ENCODE data around the gene BRINP2.

DNA sequence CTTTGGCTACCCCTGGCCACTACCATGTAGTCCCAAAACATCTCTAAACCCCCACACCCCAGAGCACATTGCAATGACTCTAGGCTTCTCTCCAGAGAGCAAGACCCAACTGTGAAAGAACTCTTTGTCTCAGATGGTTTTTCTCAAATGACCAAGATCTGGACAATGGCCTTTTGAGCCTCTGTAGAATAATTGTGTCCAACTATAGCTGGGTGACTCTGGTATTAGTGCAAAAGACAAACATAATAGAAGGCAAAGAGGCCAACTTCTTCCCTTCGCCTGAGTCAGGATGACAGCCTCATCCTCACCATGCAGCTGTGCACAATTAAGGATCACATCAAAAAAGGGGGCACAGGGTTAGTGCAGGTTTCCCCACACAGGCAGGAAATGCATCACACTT lies 139.6 kb downstream of the BRINP2 start:
- TF ChIP-seq, protein P1, sequence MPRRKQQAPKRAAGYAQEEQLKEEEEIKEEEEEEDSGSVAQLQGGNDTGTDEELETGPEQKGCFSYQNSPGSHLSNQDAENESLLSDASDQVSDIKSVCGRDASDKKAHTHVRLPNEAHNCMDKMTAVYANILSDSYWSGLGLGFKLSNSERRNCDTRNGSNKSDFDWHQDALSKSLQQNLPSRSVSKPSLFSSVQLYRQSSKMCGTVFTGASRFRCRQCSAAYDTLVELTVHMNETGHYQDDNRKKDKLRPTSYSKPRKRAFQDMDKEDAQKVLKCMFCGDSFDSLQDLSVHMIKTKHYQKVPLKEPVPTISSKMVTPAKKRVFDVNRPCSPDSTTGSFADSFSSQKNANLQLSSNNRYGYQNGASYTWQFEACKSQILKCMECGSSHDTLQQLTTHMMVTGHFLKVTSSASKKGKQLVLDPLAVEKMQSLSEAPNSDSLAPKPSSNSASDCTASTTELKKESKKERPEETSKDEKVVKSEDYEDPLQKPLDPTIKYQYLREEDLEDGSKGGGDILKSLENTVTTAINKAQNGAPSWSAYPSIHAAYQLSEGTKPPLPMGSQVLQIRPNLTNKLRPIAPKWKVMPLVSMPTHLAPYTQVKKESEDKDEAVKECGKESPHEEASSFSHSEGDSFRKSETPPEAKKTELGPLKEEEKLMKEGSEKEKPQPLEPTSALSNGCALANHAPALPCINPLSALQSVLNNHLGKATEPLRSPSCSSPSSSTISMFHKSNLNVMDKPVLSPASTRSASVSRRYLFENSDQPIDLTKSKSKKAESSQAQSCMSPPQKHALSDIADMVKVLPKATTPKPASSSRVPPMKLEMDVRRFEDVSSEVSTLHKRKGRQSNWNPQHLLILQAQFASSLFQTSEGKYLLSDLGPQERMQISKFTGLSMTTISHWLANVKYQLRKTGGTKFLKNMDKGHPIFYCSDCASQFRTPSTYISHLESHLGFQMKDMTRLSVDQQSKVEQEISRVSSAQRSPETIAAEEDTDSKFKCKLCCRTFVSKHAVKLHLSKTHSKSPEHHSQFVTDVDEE (CRISPR knock-in tag; IDR thresholded peaks at IDR 0.05) = no peak
- no peak for TF ChIP-seq PPARA (CRISPR knock-in tag; IDR thresholded peaks at IDR 0.05; ENCODE audit: borderline replicate concordance)
- no peak for TF ChIP-seq ZNF565 (CRISPR knock-in tag; conservative IDR thresholded peaks at IDR 0.05; ENCODE audit: low read depth)
- TF ChIP-seq TCF4 (CRISPR knock-in tag; IDR thresholded peaks at IDR 0.05; ENCODE audit: borderline replicate concordance) = no peak
- TF ChIP-seq ZFP3 (CRISPR knock-in tag; IDR thresholded peaks at IDR 0.05) = no peak
- TF ChIP-seq ZNF8 (CRISPR knock-in tag; IDR thresholded peaks at IDR 0.05) = no peak
- TF ChIP-seq, protein P2, sequence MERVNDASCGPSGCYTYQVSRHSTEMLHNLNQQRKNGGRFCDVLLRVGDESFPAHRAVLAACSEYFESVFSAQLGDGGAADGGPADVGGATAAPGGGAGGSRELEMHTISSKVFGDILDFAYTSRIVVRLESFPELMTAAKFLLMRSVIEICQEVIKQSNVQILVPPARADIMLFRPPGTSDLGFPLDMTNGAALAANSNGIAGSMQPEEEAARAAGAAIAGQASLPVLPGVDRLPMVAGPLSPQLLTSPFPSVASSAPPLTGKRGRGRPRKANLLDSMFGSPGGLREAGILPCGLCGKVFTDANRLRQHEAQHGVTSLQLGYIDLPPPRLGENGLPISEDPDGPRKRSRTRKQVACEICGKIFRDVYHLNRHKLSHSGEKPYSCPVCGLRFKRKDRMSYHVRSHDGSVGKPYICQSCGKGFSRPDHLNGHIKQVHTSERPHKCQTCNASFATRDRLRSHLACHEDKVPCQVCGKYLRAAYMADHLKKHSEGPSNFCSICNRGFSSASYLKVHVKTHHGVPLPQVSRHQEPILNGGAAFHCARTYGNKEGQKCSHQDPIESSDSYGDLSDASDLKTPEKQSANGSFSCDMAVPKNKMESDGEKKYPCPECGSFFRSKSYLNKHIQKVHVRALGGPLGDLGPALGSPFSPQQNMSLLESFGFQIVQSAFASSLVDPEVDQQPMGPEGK (CRISPR knock-in tag; IDR thresholded peaks at IDR 0.05; ENCODE audit: borderline replicate concordance) = no peak
- no peak for TF ChIP-seq ZNF70 (CRISPR knock-in tag; IDR thresholded peaks at IDR 0.05)
- TF ChIP-seq SNAI2 (CRISPR knock-in tag; IDR thresholded peaks at IDR 0.05) = no peak
- no peak for TF ChIP-seq ARNTL (CRISPR knock-in tag; IDR thresholded peaks at IDR 0.05; ENCODE audit: borderline replicate concordance, low read depth)
- TF ChIP-seq ZC3H10 (CRISPR knock-in tag; IDR thresholded peaks at IDR 0.05) = no peak
- TF ChIP-seq, protein P3, sequence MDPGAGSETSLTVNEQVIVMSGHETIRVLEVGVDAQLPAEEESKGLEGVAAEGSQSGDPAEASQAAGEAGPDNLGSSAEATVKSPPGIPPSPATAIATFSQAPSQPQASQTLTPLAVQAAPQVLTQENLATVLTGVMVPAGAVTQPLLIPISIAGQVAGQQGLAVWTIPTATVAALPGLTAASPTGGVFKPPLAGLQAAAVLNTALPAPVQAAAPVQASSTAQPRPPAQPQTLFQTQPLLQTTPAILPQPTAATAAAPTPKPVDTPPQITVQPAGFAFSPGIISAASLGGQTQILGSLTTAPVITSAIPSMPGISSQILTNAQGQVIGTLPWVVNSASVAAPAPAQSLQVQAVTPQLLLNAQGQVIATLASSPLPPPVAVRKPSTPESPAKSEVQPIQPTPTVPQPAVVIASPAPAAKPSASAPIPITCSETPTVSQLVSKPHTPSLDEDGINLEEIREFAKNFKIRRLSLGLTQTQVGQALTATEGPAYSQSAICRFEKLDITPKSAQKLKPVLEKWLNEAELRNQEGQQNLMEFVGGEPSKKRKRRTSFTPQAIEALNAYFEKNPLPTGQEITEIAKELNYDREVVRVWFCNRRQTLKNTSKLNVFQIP (CRISPR knock-in tag; IDR thresholded peaks at IDR 0.05; ENCODE audit: borderline replicate concordance, low read depth) = no peak
- TF ChIP-seq TOX (CRISPR knock-in tag; IDR thresholded peaks at IDR 0.05; ENCODE audit: borderline replicate concordance) = no peak
